Measurements from ENCODE around the gene HSPA4.
"Not testable (repeated sequence)": the region's sequence is repeated elsewhere in the genome, so short reads cannot be mapped to it uniquely, and the experiment has no call there.

HSPA4 gene

GRCh38 chr5:133050521-133050920, 1.3 kb upstream of the HSPA4 start:
- no peak for DNase-seq (ENCODE audit: low spot score)

GRCh38 chr5:133051061-133051541, 712 bp upstream of the HSPA4 start:
- peak; percentile 14 for DNase-seq (ENCODE audit: low spot score)

GRCh38 chr5:133052317-133053175, 733 bp downstream of the HSPA4 start:
- DNase-seq (ENCODE audit: low spot score), result peak; percentile 66

GRCh38 chr5:133053448-133053847, 1.6 kb downstream of the HSPA4 start:
- no peak for DNase-seq (ENCODE audit: low spot score)

GRCh38 chr5:133054697-133055471, 3.1 kb downstream of the HSPA4 start:
- no peak for DNase-seq (ENCODE audit: low spot score)

DNA sequence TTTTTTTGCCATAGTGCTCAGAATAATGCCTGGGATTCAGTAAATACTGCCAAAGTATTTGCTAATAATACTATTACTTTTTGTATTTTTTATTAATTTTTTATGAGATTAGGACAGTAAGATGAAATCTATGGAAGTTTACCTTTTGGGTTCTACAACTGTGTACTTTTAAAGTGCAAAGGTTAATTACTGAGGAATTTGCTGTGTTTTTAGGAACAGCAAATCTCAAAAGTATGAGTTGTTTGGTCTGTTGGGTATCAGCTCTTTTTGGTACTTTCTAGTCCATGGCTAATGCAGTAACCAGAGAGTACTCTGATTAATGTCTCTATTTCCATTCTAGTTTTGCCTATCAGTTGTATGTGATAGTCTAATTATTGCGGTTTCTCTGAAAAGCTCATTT, 5.1 kb downstream of the HSPA4 start:
- DNase-seq (ENCODE audit: low spot score), result no peak

- no peak for DNase-seq (ENCODE audit: low spot score)
Measured at GRCh38 chr5:133059621-133060020, 7.8 kb downstream of the HSPA4 start.

DNA sequence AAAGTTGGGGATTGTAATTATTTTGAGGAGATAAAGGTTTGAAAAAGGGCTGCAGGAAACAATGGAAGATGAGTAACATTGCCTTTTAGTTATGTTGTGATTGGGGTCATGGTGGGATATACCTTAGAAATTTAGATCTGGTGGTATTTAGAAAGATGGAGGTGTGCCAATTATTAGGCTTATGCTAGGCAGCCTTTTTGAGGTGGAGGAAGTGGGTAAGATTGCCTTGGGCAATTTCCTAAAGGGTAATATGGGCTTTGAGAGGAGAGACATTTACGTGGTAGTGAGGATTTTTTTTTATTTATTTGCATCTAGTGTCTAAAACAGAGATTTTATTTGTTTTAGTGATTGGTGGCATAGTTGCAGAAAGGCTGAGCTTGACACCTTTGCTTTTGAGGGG, 10.5 kb downstream of the HSPA4 start:
- no peak for DNase-seq (ENCODE audit: low spot score)

DNA sequence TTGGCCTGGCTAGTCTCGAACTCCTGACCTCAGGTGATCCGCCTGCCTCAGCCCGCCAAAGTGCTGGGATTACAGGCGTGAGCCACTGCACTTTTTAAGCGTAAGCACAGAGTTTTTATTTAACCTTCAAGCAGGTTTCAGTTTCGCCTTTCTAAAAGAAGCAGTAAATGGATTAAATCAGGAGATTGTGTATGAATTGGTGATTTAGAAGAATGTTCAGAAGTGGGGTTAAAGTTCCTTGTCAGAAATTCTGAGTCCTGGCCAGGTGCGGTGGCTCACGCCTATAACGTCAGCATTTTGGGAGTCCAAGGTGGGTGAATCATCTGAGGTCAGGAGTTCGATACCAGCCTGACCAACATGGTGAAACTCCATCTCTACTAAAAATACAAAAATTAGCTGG, 12.2 kb downstream of the HSPA4 start:
- DNase-seq (ENCODE audit: low spot score), result no peak

GRCh38 chr5:133065471-133065870, 13.7 kb downstream of the HSPA4 start:
- no peak for DNase-seq (ENCODE audit: low spot score)

GRCh38 chr5:133066045-133066444, 14.2 kb downstream of the HSPA4 start:
- DNase-seq (ENCODE audit: low spot score), result no peak

- no peak for DNase-seq (ENCODE audit: low spot score)
Measured at GRCh38 chr5:133072021-133072420, 20.2 kb downstream of the HSPA4 start.

- peak; percentile 22 for DNase-seq (ENCODE audit: low spot score)
Measured at GRCh38 chr5:133075572-133076536, 24.0 kb downstream of the HSPA4 start.

DNA sequence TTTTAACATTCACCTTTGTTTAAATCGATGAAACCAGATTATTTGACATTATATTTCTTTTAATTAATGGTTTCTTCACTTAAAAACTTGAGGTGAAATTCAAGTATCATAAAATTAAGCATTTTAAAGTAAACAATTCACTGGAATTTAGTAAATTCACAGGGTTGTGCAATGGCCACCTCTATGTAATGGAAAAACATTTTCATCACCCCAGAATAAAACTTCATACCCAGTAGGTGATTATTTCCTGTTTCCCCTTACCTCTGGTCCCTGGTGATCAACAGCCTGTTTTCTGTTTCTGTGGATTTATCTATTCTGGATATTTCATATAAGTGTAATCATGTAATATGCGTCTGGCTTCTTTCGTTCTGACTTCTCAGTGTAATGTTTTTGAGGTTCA, 27.2 kb downstream of the HSPA4 start:
- no peak for DNase-seq (ENCODE audit: low spot score)

DNA sequence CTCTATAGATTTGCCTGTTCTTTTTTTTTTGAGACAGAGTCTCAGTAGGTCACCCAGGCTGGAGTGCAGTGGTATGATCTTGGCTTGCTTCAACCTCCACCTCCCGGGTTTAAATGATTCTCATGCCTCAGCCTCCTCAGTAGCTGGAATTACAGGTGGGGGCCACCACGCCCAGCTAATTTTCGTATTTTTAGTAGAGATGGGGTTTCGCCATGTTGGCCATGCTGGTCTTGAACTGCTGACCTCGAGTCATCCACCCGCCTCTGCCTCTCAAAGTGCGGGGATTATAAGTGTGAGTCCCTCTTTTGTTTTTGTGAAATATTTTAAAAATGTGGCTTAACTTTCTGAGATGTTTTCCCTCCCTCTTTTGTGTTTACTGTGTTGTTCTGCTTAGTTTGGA, 29.2 kb downstream of the HSPA4 start:
- DNase-seq (ENCODE audit: low spot score), result no peak

DNA sequence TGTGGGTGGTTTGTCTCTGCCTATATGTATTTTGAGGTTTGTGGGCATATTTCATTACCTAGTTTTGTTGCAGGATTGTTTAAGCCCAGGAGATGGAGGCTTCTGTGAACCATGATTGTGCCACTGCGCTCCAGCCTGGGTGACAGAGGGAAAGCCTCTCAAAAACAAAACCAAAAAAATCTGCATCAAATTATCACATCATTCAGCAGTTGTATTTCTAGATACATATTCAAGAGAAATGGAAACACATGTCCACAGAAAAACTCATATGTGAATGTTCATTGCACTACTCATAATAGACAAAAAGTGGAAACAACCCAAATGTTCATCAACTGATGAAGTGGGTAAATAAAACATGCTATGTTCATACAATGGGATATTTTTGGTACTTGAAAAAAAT, 29.9 kb downstream of the HSPA4 start:
- no peak for DNase-seq (ENCODE audit: low spot score)

GRCh38 chr5:133082128-133082527, 30.3 kb downstream of the HSPA4 start:
- no peak for DNase-seq (ENCODE audit: low spot score)

DNA sequence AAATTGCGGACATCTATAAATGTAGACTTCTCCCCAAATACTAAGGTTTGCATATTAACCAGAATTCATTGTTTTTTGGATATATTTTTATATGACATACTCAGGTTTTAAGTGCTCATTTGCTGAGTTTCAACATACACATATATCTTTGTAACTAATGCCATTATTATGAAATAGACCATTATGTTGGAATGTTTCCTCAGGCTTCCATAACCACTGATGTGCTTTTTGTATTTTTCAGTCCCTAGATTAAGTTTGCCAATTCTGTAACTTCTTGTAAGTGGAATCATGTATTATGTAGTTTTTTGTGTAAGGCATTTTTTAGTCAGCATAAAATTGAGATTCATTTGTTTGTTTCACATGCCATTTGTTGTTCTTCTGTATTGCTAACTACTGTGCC, 32.1 kb downstream of the HSPA4 start:
- DNase-seq (ENCODE audit: low spot score), result no peak

DNA sequence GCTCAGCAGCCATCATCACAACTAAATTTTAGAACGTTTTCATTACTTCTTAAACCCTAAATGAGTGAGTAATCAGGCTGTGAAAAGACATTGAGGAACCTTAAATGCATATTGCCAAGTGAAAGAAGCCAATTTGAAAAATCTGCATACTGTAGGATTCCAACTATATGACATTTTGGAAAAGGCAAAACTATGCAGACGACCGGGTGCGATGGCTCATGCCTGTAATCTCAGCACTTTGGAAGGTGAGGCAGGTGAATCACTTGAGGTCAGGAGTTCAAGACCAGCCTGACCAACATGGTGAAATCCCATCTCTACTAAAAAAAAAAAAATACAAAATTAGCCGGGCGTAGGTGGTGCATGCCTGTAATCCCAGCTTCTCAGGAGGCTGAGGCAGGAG, 33.4 kb downstream of the HSPA4 start:
- DNase-seq (ENCODE audit: low spot score), result not testable (repeated sequence)

- no peak for DNase-seq (ENCODE audit: low spot score)
Measured at GRCh38 chr5:133086366-133086875, 34.6 kb downstream of the HSPA4 start.

- DNase-seq (ENCODE audit: low spot score), result no peak
Measured at GRCh38 chr5:133088064-133088463, 36.3 kb downstream of the HSPA4 start.

- no peak for DNase-seq (ENCODE audit: low spot score)
Measured at GRCh38 chr5:133091034-133091433, 39.2 kb downstream of the HSPA4 start.
